Glutamatergic neuron (in vitro differentiated cells): Measurements from ENCODE around the gene MRPS7. TPM values are rescaled to one million over a fixed set of nuclear protein-coding genes. Genes with fewer than 3 reads are reported as not detected.

Source experiments
- DNase-seq: peaks from one replicate; pipeline ENCODE4 v3.0.0; 2022
- H3K27ac Mint-ChIP-seq: one replicate; pipeline ENCODE4 v1.8.0; 2020; ENCODE audit warnings: mild to moderate bottlenecking, mixed read lengths, inconsistent platforms; ENCODE audit not compliant: unreplicated experiment
- H3K27me3 Mint-ChIP-seq: one replicate; pipeline ENCODE4 v1.8.0; 2020; ENCODE audit warnings: mild to moderate bottlenecking, moderate library complexity, mixed read lengths, inconsistent platforms; ENCODE audit not compliant: unreplicated experiment
- H3K36me3 Mint-ChIP-seq: one replicate; pipeline ENCODE4 v1.8.0; 2020; ENCODE audit warnings: mild to moderate bottlenecking, mixed read lengths, inconsistent platforms; ENCODE audit not compliant: unreplicated experiment
- H3K4me1 Mint-ChIP-seq: one replicate; pipeline ENCODE4 v1.8.0; 2020; ENCODE audit warnings: mild to moderate bottlenecking, low read depth, mixed read lengths, inconsistent platforms; ENCODE audit not compliant: unreplicated experiment
- H3K4me3 Mint-ChIP-seq: one replicate; pipeline ENCODE4 v1.8.0; 2020; ENCODE audit warnings: mild to moderate bottlenecking, mixed read lengths, inconsistent platforms; ENCODE audit not compliant: unreplicated experiment
- H3K9me3 Mint-ChIP-seq: one replicate; pipeline ENCODE4 v1.8.0; 2020; ENCODE audit warnings: mild to moderate bottlenecking, moderate library complexity, mixed read lengths, inconsistent platforms; ENCODE audit not compliant: unreplicated experiment
- total RNA-seq: library from RNA; stranded (reverse); fragmentation: NEBNext Ultra II Directional; extraction: Animal tissue kit (Norgen Biotek cat#: 25700); gene quantifications from one replicate; pipeline ENCODE4 v1.2.1, GENCODE V29; 2021; ENCODE audit not compliant: unreplicated experiment
- TF ChIP-seq, protein P1 (sequence below): fragments of 200-600 bp; sonication (generic); IDR thresholded peaks from one replicate; pipeline ENCODE4 v1.5.0; 2021; ENCODE audit not compliant: partially characterized antibody, unreplicated experiment

Gene MRPS7
- total RNA-seq, 1 donor from 2014 or later: 48.8 TPM

- H3K27me3 Mint-ChIP-seq: peaks cover 5% of the 10 kb centered on the region
- no peaks in the 10 kb centered on the region for H3K36me3 Mint-ChIP-seq
- no peak for DNase-seq
- no peak overlapping the region for H3K4me3 Mint-ChIP-seq
- TF ChIP-seq, protein P1, sequence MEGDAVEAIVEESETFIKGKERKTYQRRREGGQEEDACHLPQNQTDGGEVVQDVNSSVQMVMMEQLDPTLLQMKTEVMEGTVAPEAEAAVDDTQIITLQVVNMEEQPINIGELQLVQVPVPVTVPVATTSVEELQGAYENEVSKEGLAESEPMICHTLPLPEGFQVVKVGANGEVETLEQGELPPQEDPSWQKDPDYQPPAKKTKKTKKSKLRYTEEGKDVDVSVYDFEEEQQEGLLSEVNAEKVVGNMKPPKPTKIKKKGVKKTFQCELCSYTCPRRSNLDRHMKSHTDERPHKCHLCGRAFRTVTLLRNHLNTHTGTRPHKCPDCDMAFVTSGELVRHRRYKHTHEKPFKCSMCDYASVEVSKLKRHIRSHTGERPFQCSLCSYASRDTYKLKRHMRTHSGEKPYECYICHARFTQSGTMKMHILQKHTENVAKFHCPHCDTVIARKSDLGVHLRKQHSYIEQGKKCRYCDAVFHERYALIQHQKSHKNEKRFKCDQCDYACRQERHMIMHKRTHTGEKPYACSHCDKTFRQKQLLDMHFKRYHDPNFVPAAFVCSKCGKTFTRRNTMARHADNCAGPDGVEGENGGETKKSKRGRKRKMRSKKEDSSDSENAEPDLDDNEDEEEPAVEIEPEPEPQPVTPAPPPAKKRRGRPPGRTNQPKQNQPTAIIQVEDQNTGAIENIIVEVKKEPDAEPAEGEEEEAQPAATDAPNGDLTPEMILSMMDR: no peak
- no peaks in the 10 kb centered on the region for H3K4me1 Mint-ChIP-seq
- peaks cover 7% of the 10 kb centered on the region for H3K9me3 Mint-ChIP-seq
- peak overlapping the region; percentile 82 for H3K27ac Mint-ChIP-seq
Measured at GRCh38 chr17:75237100-75238014, 24.3 kb upstream of the MRPS7 start.

GRCh38 chr17:75238020-75238580, 23.6 kb upstream of the MRPS7 start:
- no peaks in the 10 kb centered on the region for H3K4me1 Mint-ChIP-seq
- peaks cover 4% of the 10 kb centered on the region for H3K27me3 Mint-ChIP-seq
- H3K9me3 Mint-ChIP-seq: peaks cover 6% of the 10 kb centered on the region
- H3K36me3 Mint-ChIP-seq: no peaks in the 10 kb centered on the region
- TF ChIP-seq, protein P1: no peak
- H3K4me3 Mint-ChIP-seq: no peak overlapping the region
- no peak for DNase-seq
- no peak overlapping the region for H3K27ac Mint-ChIP-seq

DNA sequence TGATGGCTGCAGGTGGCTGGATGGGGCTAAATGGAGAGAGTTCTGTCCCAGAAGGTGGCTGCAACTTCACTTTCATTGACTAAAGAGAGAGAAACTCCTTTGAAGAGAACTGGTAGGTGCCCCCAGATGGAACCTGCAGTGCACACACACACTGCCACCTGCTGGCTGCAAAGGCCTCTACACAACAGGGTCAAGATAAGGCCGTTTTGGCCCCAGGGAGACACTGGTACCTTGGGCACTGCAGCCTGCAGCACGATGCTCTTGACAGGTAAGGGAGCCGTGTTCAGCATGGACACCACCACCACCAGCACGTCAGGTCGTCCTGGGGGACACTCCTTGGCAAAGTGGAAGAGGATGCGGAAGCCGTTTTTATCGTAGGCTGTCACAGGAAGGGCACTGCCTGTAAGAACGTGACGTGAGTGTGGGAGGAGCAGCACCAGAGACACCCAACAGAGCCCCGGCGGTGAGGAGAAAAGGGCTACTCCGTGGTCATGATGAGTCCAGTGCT, 22.9 kb upstream of the MRPS7 start:
- Mint-ChIP-seq H3K36me3 (no peaks in the 10 kb centered on the region), H3K27me3 (peaks cover 3% of the 10 kb centered on the region), H3K4me1 (no peaks in the 10 kb centered on the region), H3K4me3 (peak overlapping the region; percentile 5), H3K27ac (peak overlapping the region; percentile 12), H3K9me3 (peaks cover 6% of the 10 kb centered on the region)
- DNase-seq: peak; percentile 71
- TF ChIP-seq, protein P1: peak; percentile 79

DNA sequence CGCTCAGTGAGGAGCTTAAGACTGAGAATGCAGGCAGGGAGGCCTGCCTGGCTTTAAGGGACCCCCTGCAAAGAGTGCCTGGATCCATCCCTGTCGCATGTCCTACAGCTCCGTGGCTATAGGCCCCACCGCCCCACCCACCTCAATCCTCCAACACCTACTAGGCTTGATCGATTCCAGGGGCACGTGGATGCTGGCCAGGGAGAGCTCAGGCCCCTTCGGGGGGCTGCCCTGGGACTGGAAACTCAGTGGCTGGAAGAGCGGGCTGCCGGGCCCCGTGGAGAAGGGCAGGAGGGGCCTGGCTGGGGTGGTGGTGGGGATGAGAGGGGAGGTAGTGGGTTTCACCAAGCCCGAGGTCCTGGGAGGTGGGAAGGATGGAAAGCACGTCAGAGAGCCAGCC, 22.5 kb upstream of the MRPS7 start:
- no peaks in the 10 kb centered on the region for H3K36me3 Mint-ChIP-seq
- TF ChIP-seq, protein P1: no peak
- DNase-seq: no peak
- peak overlapping the region; percentile 12 for H3K27ac Mint-ChIP-seq
- no peak overlapping the region for H3K4me3 Mint-ChIP-seq
- H3K4me1 Mint-ChIP-seq: no peaks in the 10 kb centered on the region
- peaks cover 6% of the 10 kb centered on the region for H3K9me3 Mint-ChIP-seq
- H3K27me3 Mint-ChIP-seq: peaks cover 5% of the 10 kb centered on the region

GRCh38 chr17:75239778-75240393, 21.8 kb upstream of the MRPS7 start:
- H3K4me1 Mint-ChIP-seq: no peaks in the 10 kb centered on the region
- DNase-seq: no peak
- H3K27me3 Mint-ChIP-seq: peaks cover 5% of the 10 kb centered on the region
- peaks cover 6% of the 10 kb centered on the region for H3K9me3 Mint-ChIP-seq
- peak overlapping the region; percentile 43 for H3K27ac Mint-ChIP-seq
- H3K36me3 Mint-ChIP-seq: no peaks in the 10 kb centered on the region
- no peak overlapping the region for H3K4me3 Mint-ChIP-seq
- TF ChIP-seq, protein P1: no peak
